Body of pancreas (tissue), 4 donors: ENCODE results near the gene ANKS1B. TPM values are rescaled to one million over a fixed set of nuclear protein-coding genes. Genes with fewer than 3 reads are reported as not detected.
A peak's percentile ranks its signal among the peaks of the same experiment; 100 is the strongest.

Experiments used
- ATAC-seq: fragments of 150-250 bp; one replicate; pipeline ENCODE4 v1.9.1; 2016
- DNase-seq, 4 donors: peaks; one replicate each; pipeline ENCODE4 v3.0.0-alpha.2; 2019
- H3K27ac ChIP-seq, 4 donors: fragments of 200-600 bp; sonication (generic); 1 replicate in 3 of 4; 2 replicates in 1 of 4; pipeline versions ENCODE4 v1.5.1 to v1.6.1; 2016 to 2019; ENCODE audit warnings: mild to moderate bottlenecking in 1 of 4, mixed read lengths in 1 of 4, moderate library complexity in 1 of 4
- H3K27me3 ChIP-seq, 2 donors: fragments of 200-600 bp; sonication (generic); one replicate each; pipeline ENCODE4 v1.6.0; 2016; ENCODE audit warnings: mild to moderate bottlenecking in 1 of 2
- H3K36me3 ChIP-seq, 2 donors: fragments of 200-600 bp; sonication (generic); replicated peaks in 1 of 2; 2 replicates each; pipeline ENCODE4 v1.5.1; 2016; ENCODE audit warnings: low read depth in 2 of 2; ENCODE audit not compliant: insufficient read depth in 1 of 2
- H3K4me1 ChIP-seq: fragments of 200-600 bp; sonication (generic); one replicate; pipeline ENCODE4 v1.6.0; 2016
- H3K4me3 ChIP-seq, 2 donors: fragments of 200-600 bp; sonication (generic); 1 replicate in 1 of 2; 2 replicates in 1 of 2; pipeline ENCODE4 v1.5.1; 2016 to 2019
- H3K9me3 ChIP-seq, 3 donors: fragments of 200-600 bp; sonication (generic); 1 replicate in 2 of 3; 2 replicates in 1 of 3; pipeline ENCODE4 v1.5.1; 2016
- POLR2A ChIP-seq, 3 donors: fragments of 450-650 bp; IDR thresholded peaks; one replicate each; pipeline ENCODE4 v1.6.1; 2016; ENCODE audit warnings: antibody characterized with exemption in 3 of 3, mild to moderate bottlenecking in 2 of 3
- WGBS, 2 donors: methylation state at CpG; one replicate each; pipeline ENCODE4 v1.1.5; 2017; 5-methylcytosine and 5-hydroxymethylcytosine counted together
- intact Hi-C: fragments of 100-400 bp; cut with DNase I; formaldehyde crosslinking; loops from one replicate; pipeline ENCODE4 v1.15.1; 2023
- total RNA-seq, 2 donors: library from RNA; depleted of rRNA; stranded (reverse); fragments of >200 nt; gene quantifications; one replicate each; pipeline ENCODE4 v1.1.0, GENCODE V29; 2016
- TF ChIP-seq, protein P1 (sequence below), 7 experiments: fragments of 450-650 bp in 4 of 7; fragments of 200-600 bp in 3 of 7; sonication (generic) in 3 of 7; IDR thresholded peaks; one replicate each; pipeline ENCODE4 v1.5.1; 2016 to 2019; ENCODE audit warnings: antibody characterized with exemption in 7 of 7

ANKS1B gene
- total RNA-seq, 2 donors from 2014 or later, result 2.1 to 10.2 TPM

DNA sequence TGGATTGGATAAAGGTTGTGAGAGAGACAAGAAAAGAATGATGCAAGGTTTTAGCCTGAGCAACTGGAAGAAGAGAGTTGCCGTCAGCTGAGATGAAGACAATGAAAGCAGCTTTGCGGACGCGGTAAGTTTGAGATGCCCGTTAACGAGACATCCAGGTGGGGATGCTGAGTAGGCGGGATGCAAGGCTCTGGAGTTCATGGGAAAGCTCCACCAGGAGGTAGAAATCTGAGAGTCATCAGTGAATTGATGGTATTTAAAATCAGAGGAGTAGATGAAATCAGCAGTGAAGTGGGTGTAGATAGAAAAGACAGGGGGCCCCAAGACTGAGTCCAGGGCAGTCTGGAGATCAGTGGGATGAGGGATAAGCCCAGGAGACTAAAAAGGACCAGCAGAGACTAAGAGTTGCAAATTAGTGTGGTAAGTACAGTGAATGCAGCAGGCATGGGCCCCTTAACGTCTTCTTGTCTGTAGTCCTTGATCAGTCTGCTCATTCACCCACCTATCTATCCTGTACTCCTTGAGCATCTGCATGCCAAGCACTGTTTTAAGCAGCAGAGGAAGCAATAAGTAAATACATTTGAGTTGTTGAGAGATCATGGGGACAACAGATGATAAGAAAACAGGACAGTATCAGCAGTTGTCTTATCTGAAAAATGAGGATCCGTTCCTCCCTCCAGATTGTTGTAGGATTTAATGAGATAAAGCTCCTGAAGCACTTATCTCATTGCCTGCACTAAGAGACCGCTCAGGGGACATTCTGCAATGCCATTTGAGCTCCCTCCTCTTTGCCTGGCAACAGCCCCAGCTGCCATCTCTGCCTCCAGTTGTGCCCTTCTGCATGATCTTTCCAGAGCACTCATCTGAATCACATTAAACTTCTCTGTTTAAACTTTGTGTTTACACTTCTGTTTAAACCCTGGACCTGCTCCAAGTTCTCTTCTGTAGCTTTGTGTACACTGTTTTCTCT is 1248.1 kb downstream of the ANKS1B start:
- intact Hi-C loops, result no loop called here
- ATAC-seq, result no peak

DNA sequence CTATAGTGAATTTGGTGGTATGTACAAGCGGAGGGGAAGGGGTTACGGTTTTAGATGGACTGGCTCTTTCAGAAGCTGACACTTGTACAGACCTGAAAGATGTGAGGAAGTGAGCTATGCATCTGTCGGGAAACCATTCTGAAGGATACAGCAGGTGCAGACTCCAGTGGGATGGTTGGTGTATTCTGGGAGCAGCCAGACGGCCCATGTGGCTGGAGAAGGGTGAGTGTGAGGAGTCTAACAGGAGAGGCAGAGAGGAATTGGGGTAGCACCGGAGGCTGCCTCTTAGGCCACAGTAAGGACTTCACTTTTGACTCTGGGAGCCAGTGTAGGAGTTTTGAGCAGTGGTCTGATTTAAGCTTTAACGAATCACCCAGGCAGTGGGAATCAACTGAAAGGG is 1248.9 kb downstream of the ANKS1B start:
- Histone ChIP-seq H3K4me3 (no peak overlapping the region), H3K9me3 (no peaks in the 10 kb centered on the region), H3K27ac (no peak overlapping the region), H3K27me3 (no peaks in the 10 kb centered on the region), H3K4me1 (no peaks in the 10 kb centered on the region), H3K36me3 (peaks cover 0 to under 1% of the 10 kb centered on the region in 2 donors)
- intact Hi-C loops, result no loop called here
- TF ChIP-seq, protein P1, sequence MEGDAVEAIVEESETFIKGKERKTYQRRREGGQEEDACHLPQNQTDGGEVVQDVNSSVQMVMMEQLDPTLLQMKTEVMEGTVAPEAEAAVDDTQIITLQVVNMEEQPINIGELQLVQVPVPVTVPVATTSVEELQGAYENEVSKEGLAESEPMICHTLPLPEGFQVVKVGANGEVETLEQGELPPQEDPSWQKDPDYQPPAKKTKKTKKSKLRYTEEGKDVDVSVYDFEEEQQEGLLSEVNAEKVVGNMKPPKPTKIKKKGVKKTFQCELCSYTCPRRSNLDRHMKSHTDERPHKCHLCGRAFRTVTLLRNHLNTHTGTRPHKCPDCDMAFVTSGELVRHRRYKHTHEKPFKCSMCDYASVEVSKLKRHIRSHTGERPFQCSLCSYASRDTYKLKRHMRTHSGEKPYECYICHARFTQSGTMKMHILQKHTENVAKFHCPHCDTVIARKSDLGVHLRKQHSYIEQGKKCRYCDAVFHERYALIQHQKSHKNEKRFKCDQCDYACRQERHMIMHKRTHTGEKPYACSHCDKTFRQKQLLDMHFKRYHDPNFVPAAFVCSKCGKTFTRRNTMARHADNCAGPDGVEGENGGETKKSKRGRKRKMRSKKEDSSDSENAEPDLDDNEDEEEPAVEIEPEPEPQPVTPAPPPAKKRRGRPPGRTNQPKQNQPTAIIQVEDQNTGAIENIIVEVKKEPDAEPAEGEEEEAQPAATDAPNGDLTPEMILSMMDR (IDR thresholded peaks at IDR 0.05), result no peak
- ATAC-seq (no peak), DNase-seq (no peak)
- WGBS, 2 donors, result 94 to 97% methylated on average over 6 of the region's 6 CpGs

More for the DNA sequence above, 1248.1 kb downstream of the ANKS1B start:
- Histone ChIP-seq H3K36me3 (no peaks in the 10 kb centered on the region), H3K4me1 (no peaks in the 10 kb centered on the region), H3K9me3 (no peaks in the 10 kb centered on the region), H3K27me3 (no peaks in the 10 kb centered on the region), H3K4me3 (no peak overlapping the region), H3K27ac (no peak overlapping the region)
- 78% methylated on average over 10 of the region's 10 CpGs for WGBS, 2 donors
- peak in 3 of 4 donors; percentile 20 to 42 (median 27) for DNase-seq
- no peak for TF ChIP-seq POLR2A (IDR thresholded peaks at IDR 0.05)
- TF ChIP-seq, protein P1 (IDR thresholded peaks at IDR 0.05), result no peak

DNA sequence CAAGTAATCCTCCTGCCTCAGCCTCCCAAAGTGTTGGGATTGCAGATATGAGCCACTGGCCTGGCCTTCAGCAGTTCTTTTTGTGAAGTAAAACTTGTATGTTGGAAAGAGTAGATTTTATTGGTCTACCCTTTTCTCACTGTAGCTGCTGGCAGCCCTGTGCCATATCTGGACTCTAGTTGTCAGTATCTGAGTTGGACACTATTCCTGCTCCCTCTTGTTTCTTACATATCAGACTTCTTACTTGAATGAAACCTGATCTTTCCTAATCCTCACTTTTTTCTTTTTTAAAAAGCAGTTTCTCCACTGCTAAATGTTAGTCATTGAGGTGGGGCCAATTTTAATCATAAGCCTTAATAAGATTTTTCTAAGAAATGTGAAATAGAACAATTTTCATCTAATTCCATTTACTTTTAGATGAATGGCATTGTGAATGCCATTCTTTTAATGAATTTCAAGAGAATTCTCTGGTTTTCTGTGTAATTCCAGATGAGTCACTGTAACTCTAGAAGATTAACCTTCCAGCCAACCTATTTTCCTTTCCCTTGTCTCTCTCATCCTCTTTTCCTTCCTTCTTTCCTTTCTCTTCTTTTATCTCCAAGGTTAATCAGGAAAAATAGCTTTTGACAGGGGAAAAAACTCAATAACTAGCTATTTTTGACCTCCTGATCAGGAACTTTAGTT is 1250.9 kb downstream of the ANKS1B start:
- Histone ChIP-seq H3K27me3 (no peaks in the 10 kb centered on the region), H3K9me3 (no peaks in the 10 kb centered on the region), H3K27ac (no peak overlapping the region), H3K4me1 (no peaks in the 10 kb centered on the region), H3K36me3 (peaks cover 0 to 2% of the 10 kb centered on the region in 2 donors), H3K4me3 (no peak overlapping the region)
- no peak for TF ChIP-seq POLR2A (IDR thresholded peaks at IDR 0.05)
- TF ChIP-seq, protein P1 (IDR thresholded peaks at IDR 0.05), result no peak
- DNase-seq, result no peak
- no peak for ATAC-seq
- intact Hi-C loops, result no loop called here

DNA sequence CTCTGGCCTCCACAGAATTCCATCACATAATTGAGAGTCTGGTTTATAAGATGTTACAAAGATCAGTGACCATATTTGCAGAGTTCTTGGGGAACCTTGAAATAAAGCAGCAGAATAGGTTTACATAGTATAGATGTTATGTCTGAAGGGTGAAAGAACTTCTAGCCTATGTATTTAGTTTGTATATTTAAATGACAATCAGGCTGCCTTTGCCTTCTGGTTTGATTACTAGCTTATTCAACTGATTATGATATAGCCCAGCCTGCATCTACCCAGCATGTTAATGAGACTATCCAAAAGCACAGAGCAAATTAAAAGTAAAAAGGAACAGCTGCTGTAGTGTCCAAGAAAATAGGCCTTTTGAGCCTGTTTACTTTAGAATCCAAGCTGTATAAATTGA is 1254.3 kb downstream of the ANKS1B start:
- Histone ChIP-seq H3K27ac (no peak overlapping the region), H3K27me3 (no peaks in the 10 kb centered on the region), H3K4me3 (no peak overlapping the region), H3K4me1 (no peaks in the 10 kb centered on the region), H3K36me3 (peaks cover 2 to 4% of the 10 kb centered on the region in 2 donors), H3K9me3 (no peaks in the 10 kb centered on the region)
- no peak for DNase-seq
- intact Hi-C loops, result no loop called here
- no peak for TF ChIP-seq POLR2A (IDR thresholded peaks at IDR 0.05)
- TF ChIP-seq, protein P1 (IDR thresholded peaks at IDR 0.05), result no peak
- no peak for ATAC-seq
